Hematopoietic multipotent progenitor cell treated with erythropoietin and hydrocortisone succinate and interleukin-3 and kit ligand, for 8 days (in vitro differentiated cells): ENCODE results near the gene FEZF2.

Experiments
- DNase-seq: peaks from one replicate; pipeline ENCODE4 v3.0.0-alpha.2; 2015

The FEZF2 gene

GRCh38 chr3:62373215-62373614, at the start of gene FEZF2:
Gene FEZF2 (minus strand): TSS chr3:62373550. CDS start chr3:62372868, 682 bp downstream.
- no peak for DNase-seq

- DNase-seq = no peak
Measured at GRCh38 chr3:62421207-62421606, 47.9 kb upstream of the FEZF2 start.

- DNase-seq = no peak
Measured at GRCh38 chr3:62416144-62416543, 42.8 kb upstream of the FEZF2 start.

GRCh38 chr3:62415312-62415801, 42.0 kb upstream of the FEZF2 start:
- no peak for DNase-seq

- DNase-seq = no peak
Measured at GRCh38 chr3:62414786-62415185, 41.4 kb upstream of the FEZF2 start.

- DNase-seq = no peak
Measured at GRCh38 chr3:62413687-62414086, 40.3 kb upstream of the FEZF2 start.

GRCh38 chr3:62406945-62407344, 33.6 kb upstream of the FEZF2 start:
- DNase-seq = no peak

GRCh38 chr3:62405566-62405965, 32.2 kb upstream of the FEZF2 start:
- DNase-seq = no peak

- DNase-seq = no peak
Measured at GRCh38 chr3:62405135-62405534, 31.8 kb upstream of the FEZF2 start.

GRCh38 chr3:62404321-62404720, 31.0 kb upstream of the FEZF2 start:
- no peak for DNase-seq

- no peak for DNase-seq
Measured at GRCh38 chr3:62403765-62404164, 30.4 kb upstream of the FEZF2 start.

GRCh38 chr3:62392626-62393292, 19.4 kb upstream of the FEZF2 start:
- DNase-seq = no peak

- DNase-seq = no peak
Measured at GRCh38 chr3:62387251-62387650, 13.9 kb upstream of the FEZF2 start.

GRCh38 chr3:62379321-62379798, 6.0 kb upstream of the FEZF2 start:
- no peak for DNase-seq

GRCh38 chr3:62378921-62379320, 5.6 kb upstream of the FEZF2 start:
- DNase-seq = no peak

GRCh38 chr3:62378311-62378789, 5.0 kb upstream of the FEZF2 start:
- no peak for DNase-seq

- no peak for DNase-seq
Measured at GRCh38 chr3:62376906-62377877, 3.8 kb upstream of the FEZF2 start.

GRCh38 chr3:62376454-62376720, 3.0 kb upstream of the FEZF2 start:
- DNase-seq = no peak

GRCh38 chr3:62375655-62376453, 2.5 kb upstream of the FEZF2 start:
- DNase-seq = no peak

- no peak for DNase-seq
Measured at GRCh38 chr3:62374341-62375218, 1.2 kb upstream of the FEZF2 start.

- no peak for DNase-seq
Measured at GRCh38 chr3:62373714-62374333, 474 bp upstream of the FEZF2 start.
